ENCODE results near the gene ANKMY1. TPM values are rescaled to one million over a fixed set of nuclear protein-coding genes. Genes with fewer than 3 reads are reported as not detected.

ANKMY1 gene
- total and polyA plus RNA-seq, 2 of the 8 experiments (the other 6 are each of a cell fraction or from before 2014, with no cell fraction given): 4.5 to 4.8 TPM

DNA sequence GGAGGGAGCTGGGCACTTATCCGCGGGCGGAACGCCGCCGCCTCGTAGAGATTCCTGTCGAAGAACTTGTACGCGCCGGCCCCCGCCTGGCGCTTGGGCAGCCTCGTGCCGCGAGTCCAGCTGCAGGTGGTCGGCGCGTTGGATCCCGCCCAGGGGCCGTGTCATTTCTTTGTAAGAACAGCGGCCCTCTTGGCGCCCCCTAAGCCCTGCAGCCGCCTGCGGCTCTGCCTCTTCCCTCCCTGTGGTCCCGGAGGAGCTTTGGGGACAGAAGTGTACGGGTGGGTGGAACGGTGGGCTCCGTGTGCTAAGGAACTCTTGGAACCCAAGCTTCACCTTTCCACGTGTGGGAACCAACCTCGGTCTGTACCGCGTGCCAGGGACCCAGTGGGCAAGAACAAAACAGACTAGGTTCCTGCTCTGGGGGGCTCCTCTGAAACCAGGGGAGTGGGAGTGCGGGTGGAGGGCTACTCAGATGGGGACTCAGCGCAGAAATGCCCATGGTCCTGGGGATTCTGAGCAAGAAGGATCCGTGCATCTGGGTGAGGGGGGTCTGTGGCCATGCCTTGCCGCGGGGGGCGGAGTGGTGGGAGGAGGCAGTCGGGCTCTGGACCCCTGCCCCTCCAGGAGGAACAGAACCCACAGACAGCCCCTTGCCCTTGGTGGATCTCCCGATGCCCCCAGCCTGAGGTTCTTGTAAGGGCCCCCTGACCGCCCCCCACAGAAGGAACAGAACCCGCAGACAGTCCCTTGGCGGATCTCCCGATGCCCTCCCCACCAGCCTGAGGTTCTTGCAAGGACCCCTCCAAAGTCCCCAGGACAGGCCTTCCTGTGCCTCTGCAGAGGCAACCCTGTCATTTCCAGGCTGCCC lies 120.9 kb downstream of the ANKMY1 start (continued):
- TF ChIP-seq RAD21 (IDR thresholded peaks at IDR 0.05 in 1 of 2, conservative IDR thresholded peaks at IDR 0.05 in 1 of 2; ENCODE audit: low read depth in 2 of 2, low read length in 2 of 2) (no peak; a peak in 1 of 4 replicates), JUND (IDR thresholded peaks at IDR 0.05; ENCODE audit: low read length) (no peak), CBX5 (IDR thresholded peaks at IDR 0.05; ENCODE audit: low read depth, low read length) (no peak), SP2 (IDR thresholded peaks at IDR 0.05; ENCODE audit: low read length) (no peak), RBBP5 (IDR thresholded peaks at IDR 0.05; ENCODE audit: borderline replicate concordance, low read depth, low read length) (no peak), RFX5 (IDR thresholded peaks at IDR 0.05; ENCODE audit: borderline replicate concordance, low read depth, low read length) (no peak), POLR2AphosphoS5 (IDR thresholded peaks at IDR 0.05; ENCODE audit: low read depth, low read length) (no peak), BCL11A (IDR thresholded peaks at IDR 0.05; ENCODE audit: low read depth in 2 of 2, low read length in 2 of 2) (no peak), USF2 (IDR thresholded peaks at IDR 0.05; ENCODE audit: low read length) (no peak), SRF (IDR thresholded peaks at IDR 0.05; ENCODE audit: low read depth, low read length) (no peak), KDM5A (IDR thresholded peaks at IDR 0.05; ENCODE audit: low read length) (no peak), NRF1 (IDR thresholded peaks at IDR 0.05; ENCODE audit: low read depth, low read length) (no peak), SP4 (IDR thresholded peaks at IDR 0.05; ENCODE audit: low read length) (no peak), SUZ12 (IDR thresholded peaks at IDR 0.05; ENCODE audit: low read length) (peak; percentile 60), CHD2 (IDR thresholded peaks at IDR 0.05; ENCODE audit: low read length) (no peak), EZH2 (IDR thresholded peaks at IDR 0.05; ENCODE audit: low read depth, low read length, severe bottlenecking) (peak; percentile 50), ATF3 (IDR thresholded peaks at IDR 0.05; ENCODE audit: insufficient read depth, low read depth, low read length) (no peak), ZNF274 (IDR thresholded peaks at IDR 0.05; ENCODE audit: borderline replicate concordance, extremely low read depth, low read length) (no peak), CBX8 (IDR thresholded peaks at IDR 0.05; ENCODE audit: borderline replicate concordance, low read depth, low read length) (no peak), SP1 (IDR thresholded peaks at IDR 0.05; ENCODE audit: low read depth, low read length) (no peak), HDAC2 (IDR thresholded peaks at IDR 0.05; ENCODE audit: borderline replicate concordance in 1 of 2, low read depth in 2 of 2, low read length in 2 of 2) (no peak)
- TF ChIP-seq, protein P1, sequence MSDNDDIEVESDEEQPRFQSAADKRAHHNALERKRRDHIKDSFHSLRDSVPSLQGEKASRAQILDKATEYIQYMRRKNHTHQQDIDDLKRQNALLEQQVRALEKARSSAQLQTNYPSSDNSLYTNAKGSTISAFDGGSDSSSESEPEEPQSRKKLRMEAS (IDR thresholded peaks at IDR 0.05): peak; percentile 99
